Adrenal gland (tissue), 12 donors: ENCODE measurements around the gene UBE4B. TPM values are rescaled to one million over a fixed set of nuclear protein-coding genes. Genes with fewer than 3 reads are reported as not detected.
"Not testable (repeated sequence)": the region's sequence is repeated elsewhere in the genome, so short reads cannot be mapped to it uniquely, and the experiment has no call there.

Experiments used
- DNase-seq, 7 donors: peaks; one replicate each; pipeline ENCODE4 v3.0.0-alpha.2; 2019 to 2020
- H3K27ac ChIP-seq, 5 donors: fragments of 200-600 bp; sonication (generic) in 4 of 5; 1 replicate in 3 of 5; 2 replicates in 2 of 5; pipeline versions ENCODE4 v1.5.1 to v1.8.0; 2016 to 2020; ENCODE audit warnings: mild to moderate bottlenecking in 1 of 5
- H3K27me3 ChIP-seq: fragments of 200-600 bp; 2 replicates; pipeline ENCODE4 v1.8.0; 2021
- H3K36me3 ChIP-seq, 2 donors: fragments of 200-600 bp; replicated peaks in 1 of 2; 1 replicate in 1 of 2; 2 replicates in 1 of 2; pipeline versions ENCODE4 v1.5.1 to v1.8.0; 2018 to 2022
- H3K4me1 ChIP-seq, 2 donors: fragments of 200-600 bp; replicated peaks in 1 of 2; 1 replicate in 1 of 2; 2 replicates in 1 of 2; pipeline versions ENCODE4 v1.5.1 to v1.8.0; 2018 to 2021
- H3K4me3 ChIP-seq, 4 donors: fragments of 200-600 bp; sonication (generic) in 3 of 4; one replicate each; pipeline ENCODE4 v1.5.1; 2016 to 2018
- H3K9me3 ChIP-seq, 3 donors: fragments of 200-600 bp; sonication (generic) in 1 of 3; replicated peaks in 1 of 3; 1 replicate in 2 of 3; 2 replicates in 1 of 3; pipeline versions ENCODE4 v1.5.1 to v1.8.0; 2016 to 2021
- POLR2A ChIP-seq, 2 donors: fragments of 450-650 bp; IDR thresholded peaks; one replicate each; pipeline ENCODE4 v1.6.1; 2017; ENCODE audit warnings: antibody characterized with exemption in 2 of 2, mild to moderate bottlenecking in 2 of 2, moderate library complexity in 1 of 2
- WGBS, 4 donors: extraction: QIAGEN DNeasy Blood & Tissue Kit in 2 of 4; methylation state at CpG; one replicate each; pipeline versions ENCODE4 v1.1.5 to v1.1.7; 2013 to 2017; 5-methylcytosine and 5-hydroxymethylcytosine counted together
- intact Hi-C, 2 donors: fragments of 100-400 bp; cut with DNase I; formaldehyde crosslinking; loops; one replicate each; pipeline versions ENCODE4 v1.14.1 to v1.15.0; 2022 to 2023
- polyA plus RNA-seq, 3 donors: library from polyadenylated mRNA; stranded (reverse); fragments of 200-250 nt in 2 of 3; fragments of 350-450 nt in 1 of 3; fragmentation: Illumina TruSeq in 1 of 3; extraction: RNeasy Lipid Tissue Mini Kit (QIAGEN cat#74804) in 1 of 3; gene quantifications; one replicate each; pipeline ENCODE4 v1.2.3, GENCODE V29; 2013 to 2014
- total RNA-seq, 9 donors: library from RNA; depleted of rRNA in 4 of 9; stranded (reverse); fragments of >200 nt in 4 of 9; fragments of 120-200 nt in 1 of 9; fragmentation: NEBNext Ultra II Directional in 1 of 9; extraction: Animal tissue kit (Norgen Biotek cat#: 25700) in 1 of 9; gene quantifications; one replicate each; pipeline versions ENCODE4 v1.1.0 to v1.2.4, GENCODE V29; 2013 to 2023
- TF ChIP-seq, protein P1 (sequence below), 6 experiments: fragments of 450-650 bp in 4 of 6; fragments of 200-600 bp in 2 of 6; sonication (generic) in 1 of 6; IDR thresholded peaks; 1 replicate in 5 of 6; 2 replicates in 1 of 6; pipeline versions ENCODE4 v1.5.1 to v1.8.0; 2016 to 2021; ENCODE audit warnings: antibody characterized with exemption in 6 of 6, mild to moderate bottlenecking in 2 of 6, moderate library complexity in 1 of 6
- donor health status: healthy with polysubstance abuse.
- donor health status: Bipolar disorder and iron deficiency.
- donor health status: DM: yes; HTN: yes; CAD: no.
- donor health status: DM: no; HTN: no; CAD: no.
- donor health status: DM: no; HTN: no; CAD: no.
- donor health status: DM: yes; HTN: yes; CAD: no.

Gene UBE4B
- total and polyA plus RNA-seq, 12 donors, result 18.7 to 87.1 (median 57.8) TPM

DNA sequence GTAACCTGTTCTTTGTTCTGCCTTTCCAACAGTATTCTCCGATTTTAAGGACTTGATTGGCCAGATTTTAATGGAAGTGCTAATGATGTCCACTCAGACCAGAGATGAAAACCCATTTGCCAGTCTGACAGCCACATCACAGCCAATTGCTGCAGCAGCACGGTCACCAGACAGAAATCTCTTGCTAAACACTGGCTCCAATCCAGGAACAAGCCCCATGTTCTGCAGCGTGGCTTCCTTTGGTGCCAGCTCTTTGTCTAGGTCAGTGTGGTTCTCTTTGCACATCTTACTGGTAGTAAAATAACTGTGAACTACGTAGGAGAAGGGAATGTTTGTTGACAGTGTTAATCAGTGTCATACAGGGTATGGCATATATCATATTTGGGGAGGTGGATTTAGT lies 72.7 kb downstream of the UBE4B start:
- H3K4me1 ChIP-seq, result peaks cover 0 to 13% of the 10 kb centered on the region in 2 donors
- no peak overlapping the region for H3K4me3 ChIP-seq
- H3K36me3 ChIP-seq, result peaks cover 0 to 59% of the 10 kb centered on the region in 2 donors
- DNase-seq, result peak in 1 of 7 donors; percentile 26
- TF ChIP-seq, protein P1, sequence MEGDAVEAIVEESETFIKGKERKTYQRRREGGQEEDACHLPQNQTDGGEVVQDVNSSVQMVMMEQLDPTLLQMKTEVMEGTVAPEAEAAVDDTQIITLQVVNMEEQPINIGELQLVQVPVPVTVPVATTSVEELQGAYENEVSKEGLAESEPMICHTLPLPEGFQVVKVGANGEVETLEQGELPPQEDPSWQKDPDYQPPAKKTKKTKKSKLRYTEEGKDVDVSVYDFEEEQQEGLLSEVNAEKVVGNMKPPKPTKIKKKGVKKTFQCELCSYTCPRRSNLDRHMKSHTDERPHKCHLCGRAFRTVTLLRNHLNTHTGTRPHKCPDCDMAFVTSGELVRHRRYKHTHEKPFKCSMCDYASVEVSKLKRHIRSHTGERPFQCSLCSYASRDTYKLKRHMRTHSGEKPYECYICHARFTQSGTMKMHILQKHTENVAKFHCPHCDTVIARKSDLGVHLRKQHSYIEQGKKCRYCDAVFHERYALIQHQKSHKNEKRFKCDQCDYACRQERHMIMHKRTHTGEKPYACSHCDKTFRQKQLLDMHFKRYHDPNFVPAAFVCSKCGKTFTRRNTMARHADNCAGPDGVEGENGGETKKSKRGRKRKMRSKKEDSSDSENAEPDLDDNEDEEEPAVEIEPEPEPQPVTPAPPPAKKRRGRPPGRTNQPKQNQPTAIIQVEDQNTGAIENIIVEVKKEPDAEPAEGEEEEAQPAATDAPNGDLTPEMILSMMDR (IDR thresholded peaks at IDR 0.05), result no peak
- TF ChIP-seq POLR2A (IDR thresholded peaks at IDR 0.05), result no peak
- H3K9me3 ChIP-seq, result no peaks in the 10 kb centered on the region
- H3K27me3 ChIP-seq, result no peaks in the 10 kb centered on the region
- 68 to 77% (median 73%) methylated on average over 4 of the region's 4 CpGs for WGBS, 4 donors
- intact Hi-C loops, result no loop called here
- H3K27ac ChIP-seq, result no peak overlapping the region

GRCh38 chr1:10106241-10106640 lies 73.5 kb downstream of the UBE4B start:
- intact Hi-C loops, result no loop called here
- Histone ChIP-seq H3K4me1 (peaks cover 0 to 13% of the 10 kb centered on the region in 2 donors), H3K27ac (no peak overlapping the region), H3K27me3 (no peaks in the 10 kb centered on the region), H3K4me3 (no peak overlapping the region), H3K36me3 (peaks cover 0 to 60% of the 10 kb centered on the region in 2 donors), H3K9me3 (no peaks in the 10 kb centered on the region)
- DNase-seq, result no peak
- WGBS, 4 donors, result 93 to 96% (median 96%) methylated on average over 15 to 17 of the region's 17 CpGs
- TF ChIP-seq, protein P1 (IDR thresholded peaks at IDR 0.05), result no peak
- TF ChIP-seq POLR2A (IDR thresholded peaks at IDR 0.05), result no peak

- TF ChIP-seq POLR2A (IDR thresholded peaks at IDR 0.05), result no peak
- TF ChIP-seq, protein P1 (IDR thresholded peaks at IDR 0.05), result no peak
- intact Hi-C loops, result no loop called here
- 93 to 95% (median 94%) methylated on average over 7 of the region's 7 CpGs for WGBS, 4 donors
- Histone ChIP-seq H3K4me1 (peaks cover 0 to 13% of the 10 kb centered on the region in 2 donors), H3K27ac (no peak overlapping the region), H3K36me3 (peaks cover 0 to 61% of the 10 kb centered on the region in 2 donors), H3K4me3 (no peak overlapping the region), H3K9me3 (no peaks in the 10 kb centered on the region), H3K27me3 (no peaks in the 10 kb centered on the region)
- DNase-seq, result no peak
Measured at GRCh38 chr1:10106756-10107475, 74.2 kb downstream of the UBE4B start.

- 82 to 96% (median 90%) methylated on average over 8 of the region's 8 CpGs for WGBS, 4 donors
- peaks cover 0 to 13% of the 10 kb centered on the region in 2 donors for H3K4me1 ChIP-seq
- DNase-seq, intact Hi-C loops, H3K27ac ChIP-seq, H3K27me3 ChIP-seq, H3K9me3 ChIP-seq, H3K4me3 ChIP-seq: not testable (repeated sequence)
- H3K36me3 ChIP-seq, result peaks cover 0 to 61% of the 10 kb centered on the region in 2 donors
Measured at GRCh38 chr1:10107476-10107847, 74.7 kb downstream of the UBE4B start.
